ENCODE measurements around the gene ITGB1BP1. TPM values are rescaled to one million over a fixed set of nuclear protein-coding genes. Genes with fewer than 3 reads are reported as not detected.

The ITGB1BP1 gene
- polyA plus RNA-seq, 1 of the 3 experiments (the other 2 are of a cell fraction), result 56.6 TPM

GRCh38 chr2:9472511-9472910 lies 49.2 kb upstream of the ITGB1BP1 start:
- Histone ChIP-seq H3K9me3 (no peaks in the 10 kb centered on the region), H3K79me2 (ENCODE audit: insufficient read depth) (peaks cover 28% of the 10 kb centered on the region), H4K20me1 (ENCODE audit: insufficient read depth) (no peaks in the 10 kb centered on the region), H2AFZ (ENCODE audit: low read depth) (no peak overlapping the region), H3K4me3 (ENCODE audit: low read depth in 2 of 2, low read length in 1 of 2) (no peak overlapping the region), H3K27ac (ENCODE audit: low read depth in 2 of 2, low read length in 1 of 2) (no peak overlapping the region), H3K27me3 (ENCODE audit: insufficient read depth) (no peaks in the 10 kb centered on the region), H3K9me2 (no peaks in the 10 kb centered on the region), H3K4me1 (ENCODE audit: control insufficient read depth in 1 of 2, insufficient read depth in 2 of 2, low read depth in 1 of 2, low read length in 1 of 2) (peaks cover 9 to 24% of the 10 kb centered on the region in 2 experiments; a peak in 1 of 4 replicates), H3F3A (replicated peaks; ENCODE audit: insufficient read depth) (peaks cover 10% of the 10 kb centered on the region), H3K4me2 (no peak overlapping the region), H3K36me3 (replicated peaks in 1 of 2; ENCODE audit: control insufficient read depth in 1 of 2, insufficient read depth in 2 of 2, low read length in 1 of 2) (peaks cover 40 to 46% of the 10 kb centered on the region in 2 experiments), H3K9ac (no peak overlapping the region)
- over 99% methylated on average over 9 of the region's 9 CpGs for WGBS (ENCODE audit: low lambda C conversion rate)
- TF ChIP-seq JUND (IDR thresholded peaks at IDR 0.05), result no peak
- TF ChIP-seq EZH2phosphoT487 (IDR thresholded peaks at IDR 0.05; ENCODE audit: borderline replicate concordance, low read depth), result no peak
- TF ChIP-seq GATA2 (CRISPR knock-in tag; IDR thresholded peaks at IDR 0.05), result no peak
- no peak for TF ChIP-seq MXI1 (IDR thresholded peaks at IDR 0.05; ENCODE audit: low read depth, low read length)
- CTCF ChIA-PET, result interaction anchor here (4.3 kb wide), 1 partner anchor 17 kb away, joined by 9 read pairs; no protein-coding TSS in a partner anchor
- POLR2A ChIA-PET, result interaction anchor here (1.2 kb wide), 1 partner anchor 83 kb away, joined by 4 read pairs; the partner anchor contains the start of gene ADAM17
- DNase-seq, result no peak

GRCh38 chr2:9471206-9471605 lies 47.9 kb upstream of the ITGB1BP1 start:
- TF ChIP-seq USF1 (IDR thresholded peaks at IDR 0.05; ENCODE audit: borderline replicate concordance, low read depth), result no peak
- no peak for TF ChIP-seq NRF1 (IDR thresholded peaks at IDR 0.05; ENCODE audit: low read depth, low read length)
- TF ChIP-seq POLR2AphosphoS5 (IDR thresholded peaks at IDR 0.05; ENCODE audit: low read depth, low read length), result no peak
- TF ChIP-seq EP300 (IDR thresholded peaks at IDR 0.05; ENCODE audit: borderline replicate concordance in 1 of 2, low read depth in 1 of 2, low read length in 1 of 2), result no peak
- no peak for TF ChIP-seq PBX3 (IDR thresholded peaks at IDR 0.05)
- no peak for TF ChIP-seq MAX (IDR thresholded peaks at IDR 0.05; ENCODE audit: low read depth)
- no peak for TF ChIP-seq RFX5 (IDR thresholded peaks at IDR 0.05; ENCODE audit: low read length)
- H3K9me3 ChIP-seq, result no peaks in the 10 kb centered on the region
- H4K20me1 ChIP-seq (ENCODE audit: insufficient read depth), result no peaks in the 10 kb centered on the region
- DNase-seq, result no peak
- no peak overlapping the region for H2AFZ ChIP-seq (ENCODE audit: low read depth)
- WGBS (ENCODE audit: low lambda C conversion rate), result 91% methylated on average over 5 of the region's 5 CpGs
- CTCF ChIA-PET, result interaction anchor here (0.8 kb wide), 1 partner anchor 12 kb away, joined by 4 read pairs; no protein-coding TSS in a partner anchor
- peaks cover 15% of the 10 kb centered on the region for H3K79me2 ChIP-seq (ENCODE audit: insufficient read depth)
- no peaks in the 10 kb centered on the region for H3K9me2 ChIP-seq
- H3K9ac ChIP-seq, result no peak overlapping the region
- no peaks in the 10 kb centered on the region for H3K27me3 ChIP-seq (ENCODE audit: insufficient read depth)
- H3K4me3 ChIP-seq (ENCODE audit: low read depth in 2 of 2, low read length in 1 of 2), result no peak overlapping the region
- peaks cover 7 to 16% of the 10 kb centered on the region in 2 experiments; a peak in 1 of 4 replicates for H3K4me1 ChIP-seq (ENCODE audit: control insufficient read depth in 1 of 2, insufficient read depth in 2 of 2, low read depth in 1 of 2, low read length in 1 of 2)
- POLR2A ChIA-PET, result no interaction called here
- H3K4me2 ChIP-seq, result no peak overlapping the region
- H3K27ac ChIP-seq (ENCODE audit: low read depth in 2 of 2, low read length in 1 of 2), result no peak overlapping the region; a peak in 1 of 4 replicates
- peaks cover 10% of the 10 kb centered on the region for H3F3A ChIP-seq (replicated peaks; ENCODE audit: insufficient read depth)
- peaks cover 43 to 46% of the 10 kb centered on the region in 2 experiments for H3K36me3 ChIP-seq (replicated peaks in 1 of 2; ENCODE audit: control insufficient read depth in 1 of 2, insufficient read depth in 2 of 2, low read length in 1 of 2)

Data from SK-N-SH (cell line).